K562 (cell line): ENCODE data around the gene GPS2. TPM values are rescaled to one million over a fixed set of nuclear protein-coding genes. Genes with fewer than 3 reads are reported as not detected.
A peak's percentile ranks its signal among the peaks of the same experiment; 100 is the strongest.

Experiments used
- AFF1 ChIP-seq, 2 experiments: fragments of 450-650 bp; IDR thresholded peaks; 2 replicates each; pipeline ENCODE4 v1.6.1; 2018; ENCODE audit warnings: mild to moderate bottlenecking in 2 of 2, low read depth in 1 of 2; ENCODE audit not compliant: partially characterized antibody in 2 of 2
- EHMT2 ChIP-seq: fragments of 450-650 bp; IDR thresholded peaks from 2 replicates; pipeline ENCODE4 v1.6.1; 2018; ENCODE audit warnings: antibody characterized with exemption
- HNRNPLL ChIP-seq: fragments of 200-400 bp; formaldehyde crosslinking; IDR thresholded peaks from 2 replicates; pipeline ENCODE4 v1.6.1; 2017; ENCODE audit warnings: low read length, low read depth, mild to moderate bottlenecking; ENCODE audit not compliant: poor library complexity, severe bottlenecking
- JUN ChIP-seq, 2 experiments: sonication (generic) in 1 of 2; formaldehyde crosslinking in 1 of 2; IDR thresholded peaks; 2 replicates each; pipeline versions ENCODE4 v1.6.1 to v1.8.0; 2012 to 2022; ENCODE audit warnings: borderline replicate concordance in 2 of 2, mild to moderate bottlenecking in 2 of 2, improper control_type of control experiment in 1 of 2, low read depth in 1 of 2, low read length in 1 of 2, missing genetic modification reagents in 1 of 2
- MYNN ChIP-seq, 2 experiments: sonication (generic); formaldehyde crosslinking in 1 of 2; IDR thresholded peaks; 2 replicates each; pipeline versions ENCODE4 v1.5.0 to v1.6.1; 2016 to 2020; ENCODE audit warnings: antibody characterized with exemption in 1 of 2, missing genetic modification reagents in 1 of 2
- NCOA6 ChIP-seq: fragments of 450-650 bp; IDR thresholded peaks from 2 replicates; pipeline ENCODE4 v1.6.1; 2017; ENCODE audit warnings: mild to moderate bottlenecking
- RB1 ChIP-seq: fragments of 450-650 bp; IDR thresholded peaks from 2 replicates; pipeline ENCODE4 v1.6.1; 2017; ENCODE audit warnings: low read depth, mild to moderate bottlenecking
- SMAD4 ChIP-seq: fragments of 250-450 bp; sonication (Bioruptor Pico); conservative IDR thresholded peaks from 2 replicates; pipeline ENCODE4 v1.8.0; 2021; ENCODE audit warnings: inconsistent platforms, mild to moderate bottlenecking, moderate library complexity
- SMARCE1 ChIP-seq: fragments of 450-650 bp; IDR thresholded peaks from 2 replicates; pipeline ENCODE4 v1.7.1; 2016; ENCODE audit warnings: mild to moderate bottlenecking
- SOX6 ChIP-seq: fragments of 450-650 bp; IDR thresholded peaks from 2 replicates; pipeline ENCODE4 v1.6.1; 2014; ENCODE audit warnings: mild to moderate bottlenecking
- SP1 ChIP-seq: sonication (generic); formaldehyde crosslinking; IDR thresholded peaks from 2 replicates; pipeline ENCODE4 v1.8.1; 2022; ENCODE audit warnings: mild to moderate bottlenecking, missing genetic modification reagents
- TEAD1 ChIP-seq, 2 experiments: fragments of 450-650 bp in 1 of 2; sonication (generic) in 1 of 2; formaldehyde crosslinking; IDR thresholded peaks; 2 replicates each; pipeline versions ENCODE4 v1.4.0 to v1.8.0; 2020 to 2022; ENCODE audit warnings: mild to moderate bottlenecking in 2 of 2, missing genetic modification reagents in 1 of 2
- UBTF ChIP-seq, 2 experiments: IDR thresholded peaks; 2 replicates each; pipeline ENCODE4 v1.6.1; 2012; ENCODE audit warnings: improper control_type of control experiment in 2 of 2, low read depth in 2 of 2, low read length in 2 of 2, borderline replicate concordance in 1 of 2
- polyA plus RNA-seq, 8 experiments: library from polyadenylated mRNA; depleted of rRNA in 4 of 8; stranded (reverse) in 5 of 8; unstranded in 3 of 8; fragments of >200 nt; fragmentation: Nextera tagmentation in 2 of 8; fragmentation: Illumina TruSeq in 1 of 8; extraction: Ambion mirVana in 2 of 8; extraction: Trizol in 1 of 8; gene quantifications; 2 replicates each; pipeline versions ENCODE4 v1.2.1 to v1.2.3, GENCODE V29; 2011 to 2014; ENCODE audit warnings: inconsistent platforms in 1 of 8, missing spikeins in 1 of 8
- total RNA-seq, 7 experiments: library from RNA; depleted of rRNA in 6 of 7; stranded (reverse); fragments of >200 nt in 6 of 7; fragmentation: Illumina TruSeq in 2 of 7; extraction: Trizol in 2 of 7; gene quantifications; 2 replicates each; pipeline versions ENCODE4 v1.2.1 to v1.2.3, GENCODE V29; 2011 to 2021; ENCODE audit warnings: low replicate concordance in 1 of 7

Gene GPS2
- total and polyA plus RNA-seq, 9 of the 15 experiments (the other 6 are each of a cell fraction or from before 2014, with no cell fraction given) = 18.3 to 75.7 (median 37.0) TPM

- no peak for TF ChIP-seq HNRNPLL
- 0 out of 4 replicates have a peak, but pooled peaks of 1 of the 2 experiments have one; percentile 21 for TF ChIP-seq TEAD1 (CRISPR knock-in tag; IDR thresholded peaks at IDR 0.05)
- peak; percentile 92 for TF ChIP-seq EHMT2
- peak; percentile 40; the same call in 1 of the 2 replicates for TF ChIP-seq MYNN (IDR thresholded peaks at IDR 0.05)
- no peak for TF ChIP-seq MYNN (CRISPR knock-in tag; IDR thresholded peaks at IDR 0.05)
- TF ChIP-seq RB1 = peak; percentile 79; the same call in 1 of the 2 replicates
- 0 out of 4 replicates have a peak, but pooled peaks of 1 of the 2 experiments have one; percentile 22 for TF ChIP-seq UBTF (IDR thresholded peaks at IDR 0.05; ENCODE audit: borderline replicate concordance in 1 of 2, low read depth in 2 of 2, low read length in 2 of 2)
- 0 out of 2 replicates have a peak, but pooled peaks have one; percentile 24 for TF ChIP-seq SMAD4 (CRISPR knock-in tag)
- TF ChIP-seq SOX6 = peak; percentile 40
- peak; percentile 32; the same call in 1 of the 2 replicates for TF ChIP-seq NCOA6
- TF ChIP-seq AFF1 (IDR thresholded peaks at IDR 0.05; ENCODE audit: low read depth in 1 of 2, partially characterized antibody in 2 of 2) = peak in 1 of 2 experiments; percentile 21
- TF ChIP-seq SP1 = no peak
- no peak for TF ChIP-seq JUN (IDR thresholded peaks at IDR 0.05; ENCODE audit: borderline replicate concordance, low read depth, low read length)
- TF ChIP-seq JUN (CRISPR knock-in tag; IDR thresholded peaks at IDR 0.05; ENCODE audit: borderline replicate concordance) = no peak
- no peak for TF ChIP-seq SMARCE1
Observed at GRCh38 chr17:7314719-7315569, at the start of gene GPS2 (continued).
